Cardiac fibroblast (primary cell): ENCODE data around the gene RELL2.
A peak's percentile ranks its signal among the peaks of the same experiment; 100 is the strongest.
"Not testable (repeated sequence)": the region's sequence is repeated elsewhere in the genome, so short reads cannot be mapped to it uniquely, and the experiment has no call there.

Experiments used
- DNase-seq, 2 donors: peaks; one replicate each; pipeline versions ENCODE4 v3.0.0 to v3.0.0-alpha.2; 2010; ENCODE audit warnings: low read depth in 2 of 2
- H3K4me3 ChIP-seq, 2 donors: replicated peaks in 1 of 2; 1 replicate in 1 of 2; 2 replicates in 1 of 2; pipeline ENCODE4 v1.5.1; 2011; ENCODE audit warnings: low read depth in 2 of 2, low read length in 2 of 2, mild to moderate bottlenecking in 2 of 2, moderate library complexity in 1 of 2
- TF ChIP-seq, protein P1 (sequence below): IDR thresholded peaks from one replicate; pipeline ENCODE4 v1.5.1; 2011; ENCODE audit warnings: low read depth, mild to moderate bottlenecking, low read length, inconsistent platforms

Gene RELL2

DNA sequence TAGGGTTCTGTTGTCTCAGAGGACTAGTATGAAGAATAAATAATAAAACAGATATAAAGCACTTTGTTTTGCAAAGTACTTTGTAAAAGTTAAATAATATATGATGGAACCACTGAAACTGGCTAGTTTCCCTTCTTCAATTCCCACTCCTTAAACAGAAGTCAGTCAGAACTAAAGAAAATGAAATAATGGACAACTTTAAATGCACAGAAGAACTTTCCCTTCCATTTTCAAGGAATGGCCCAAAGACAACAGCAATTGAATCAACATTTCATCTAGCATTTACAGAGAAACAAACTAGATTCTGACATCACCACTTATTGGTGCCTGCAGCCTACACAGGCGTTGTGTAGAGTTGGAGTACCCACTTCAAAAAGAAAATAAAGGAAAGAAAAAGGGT, 34.2 kb upstream of the RELL2 start:
- no peak overlapping the region for H3K4me3 ChIP-seq
- TF ChIP-seq, protein P1, sequence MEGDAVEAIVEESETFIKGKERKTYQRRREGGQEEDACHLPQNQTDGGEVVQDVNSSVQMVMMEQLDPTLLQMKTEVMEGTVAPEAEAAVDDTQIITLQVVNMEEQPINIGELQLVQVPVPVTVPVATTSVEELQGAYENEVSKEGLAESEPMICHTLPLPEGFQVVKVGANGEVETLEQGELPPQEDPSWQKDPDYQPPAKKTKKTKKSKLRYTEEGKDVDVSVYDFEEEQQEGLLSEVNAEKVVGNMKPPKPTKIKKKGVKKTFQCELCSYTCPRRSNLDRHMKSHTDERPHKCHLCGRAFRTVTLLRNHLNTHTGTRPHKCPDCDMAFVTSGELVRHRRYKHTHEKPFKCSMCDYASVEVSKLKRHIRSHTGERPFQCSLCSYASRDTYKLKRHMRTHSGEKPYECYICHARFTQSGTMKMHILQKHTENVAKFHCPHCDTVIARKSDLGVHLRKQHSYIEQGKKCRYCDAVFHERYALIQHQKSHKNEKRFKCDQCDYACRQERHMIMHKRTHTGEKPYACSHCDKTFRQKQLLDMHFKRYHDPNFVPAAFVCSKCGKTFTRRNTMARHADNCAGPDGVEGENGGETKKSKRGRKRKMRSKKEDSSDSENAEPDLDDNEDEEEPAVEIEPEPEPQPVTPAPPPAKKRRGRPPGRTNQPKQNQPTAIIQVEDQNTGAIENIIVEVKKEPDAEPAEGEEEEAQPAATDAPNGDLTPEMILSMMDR, result no peak
- DNase-seq, result no peak

DNA sequence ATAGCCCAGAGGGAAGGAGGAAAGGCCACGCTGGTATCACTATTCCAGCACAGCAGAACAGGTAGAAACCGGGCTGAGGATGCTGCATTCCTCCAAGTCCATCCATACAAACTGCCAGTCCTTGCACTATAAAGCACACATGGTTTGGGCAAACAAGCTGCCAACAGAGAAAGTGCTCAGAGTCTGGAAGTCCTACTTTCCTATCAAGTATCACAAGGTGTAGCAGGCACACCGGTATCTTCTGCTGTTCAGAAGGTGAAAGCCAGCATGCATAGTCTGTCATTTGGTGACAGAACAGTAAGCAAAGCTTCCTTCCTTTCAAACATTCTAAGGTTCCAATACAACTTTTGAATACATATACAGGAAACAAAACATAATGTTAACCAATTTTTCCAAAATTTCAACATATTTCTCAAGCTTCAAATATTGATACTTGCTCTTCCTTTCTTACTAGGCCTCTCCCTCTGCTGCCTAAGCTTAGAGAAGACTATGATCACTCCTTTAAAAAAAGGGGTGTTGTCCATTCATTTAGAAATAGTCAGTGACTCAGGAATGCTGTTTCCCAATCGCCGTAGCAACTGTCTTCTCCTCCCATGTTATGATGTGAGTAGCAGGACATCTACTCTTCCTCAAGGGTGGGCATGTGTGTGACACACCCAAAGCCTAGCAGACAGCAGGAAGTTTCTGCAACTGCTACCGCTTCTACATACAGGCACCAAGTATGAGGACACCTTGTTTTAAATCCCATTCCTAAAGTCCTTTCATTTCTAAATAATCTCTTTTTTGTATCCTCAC, 32.7 kb upstream of the RELL2 start:
- TF ChIP-seq, protein P1, result no peak

DNA sequence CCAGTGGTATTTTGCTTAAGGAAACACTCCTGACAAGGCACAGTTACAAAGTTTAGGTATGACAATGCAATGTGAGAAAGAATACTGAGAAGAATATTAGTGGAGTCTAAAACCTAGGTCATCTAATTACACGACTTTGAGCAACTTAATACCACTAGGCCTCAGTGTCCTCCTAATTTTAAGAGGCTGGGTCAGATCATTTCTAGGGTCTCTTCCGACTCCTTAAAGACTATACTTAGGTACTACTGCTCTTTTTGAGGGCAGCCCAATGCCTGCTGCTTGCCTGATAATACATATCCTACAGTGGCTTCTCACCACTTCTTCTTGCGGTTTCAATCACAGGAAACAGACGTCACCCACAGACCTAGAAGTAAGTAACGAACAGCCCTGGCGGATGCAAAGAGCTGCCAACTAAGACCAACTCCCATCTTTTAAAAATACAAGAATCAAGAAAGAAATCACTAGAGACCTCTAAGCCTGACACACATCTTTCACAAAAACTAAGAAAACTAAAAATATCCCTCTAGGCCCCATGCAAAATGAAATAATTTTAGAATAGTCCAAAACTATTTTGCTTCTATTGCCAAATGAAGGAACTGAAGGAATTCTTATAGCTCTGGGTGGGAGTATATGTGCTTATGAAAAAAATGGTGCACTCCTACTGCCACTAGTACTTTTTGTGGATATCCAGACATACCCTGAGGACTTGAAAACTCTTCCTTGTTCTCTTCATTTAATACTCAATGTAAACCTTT, 31.1 kb upstream of the RELL2 start:
- no peak overlapping the region for H3K4me3 ChIP-seq
- TF ChIP-seq, protein P1, result no peak
- peak; percentile 80 to 92 for DNase-seq

More for the DNA sequence above, 32.7 kb upstream of the RELL2 start:
- no peak overlapping the region for H3K4me3 ChIP-seq
- peak; percentile 91 to 98 for DNase-seq

DNA sequence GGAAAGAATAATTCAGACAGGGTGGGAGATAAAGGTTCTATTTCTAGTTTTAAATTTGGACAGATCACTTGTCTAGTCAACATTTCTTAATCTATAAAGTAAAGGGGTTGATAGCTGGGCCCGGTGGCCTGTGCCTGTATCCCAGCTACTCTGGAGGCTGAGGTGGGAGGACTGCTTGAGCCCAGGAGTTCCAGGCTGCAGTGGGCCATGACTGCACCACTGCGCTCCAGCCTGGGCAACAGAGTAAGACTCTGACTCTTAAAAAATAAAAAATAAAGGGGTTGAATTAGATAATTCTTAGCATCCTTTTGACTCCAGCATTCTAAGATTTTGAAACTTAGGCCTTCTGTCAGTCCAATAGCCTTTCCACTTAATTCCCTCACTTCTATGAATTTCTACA, 28.8 kb upstream of the RELL2 start:
- no peak overlapping the region for H3K4me3 ChIP-seq
- DNase-seq, result no peak
- TF ChIP-seq, protein P1, result no peak

DNA sequence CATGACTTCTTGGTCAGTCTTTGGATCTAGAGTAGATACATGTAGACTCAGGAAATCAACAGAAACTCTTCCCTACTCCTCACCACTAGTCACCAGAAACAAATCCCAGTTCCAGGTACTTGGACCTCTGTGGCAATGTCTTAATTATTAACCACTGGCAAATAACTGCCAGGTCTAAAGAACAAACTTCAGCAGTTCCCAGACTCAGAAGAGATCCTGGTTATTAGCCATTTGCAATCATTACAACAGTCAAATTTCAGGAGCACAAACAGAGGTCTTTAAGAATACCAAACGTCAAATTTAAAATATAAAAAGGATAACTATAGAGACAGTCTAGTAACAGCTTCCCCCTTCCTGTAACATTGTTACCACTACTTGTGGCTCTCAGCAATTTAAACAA, 28.2 kb upstream of the RELL2 start:
- TF ChIP-seq, protein P1, result no peak
- H3K4me3 ChIP-seq, result no peak overlapping the region
- no peak for DNase-seq

DNA sequence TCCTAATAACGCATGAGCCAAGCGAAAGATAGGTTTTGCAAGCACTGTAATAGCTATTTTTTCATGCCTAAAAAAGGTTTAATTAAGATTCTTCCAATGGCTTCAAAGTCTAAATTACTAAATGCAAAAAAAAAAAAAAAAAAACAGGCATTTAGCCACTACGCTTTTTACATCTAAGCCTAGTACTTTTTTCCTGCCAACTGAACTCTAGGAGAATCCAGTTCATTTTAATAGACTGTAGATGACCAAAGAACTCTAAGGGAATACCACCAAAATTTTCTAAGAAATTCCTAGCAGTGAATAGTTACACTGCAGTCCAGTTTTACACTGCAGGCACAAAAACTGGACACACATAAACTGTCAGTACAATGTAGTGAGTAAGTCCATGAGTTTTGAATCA, 27.8 kb upstream of the RELL2 start:
- H3K4me3 ChIP-seq, result no peak overlapping the region
- no peak for DNase-seq
- TF ChIP-seq, protein P1, result no peak

DNA sequence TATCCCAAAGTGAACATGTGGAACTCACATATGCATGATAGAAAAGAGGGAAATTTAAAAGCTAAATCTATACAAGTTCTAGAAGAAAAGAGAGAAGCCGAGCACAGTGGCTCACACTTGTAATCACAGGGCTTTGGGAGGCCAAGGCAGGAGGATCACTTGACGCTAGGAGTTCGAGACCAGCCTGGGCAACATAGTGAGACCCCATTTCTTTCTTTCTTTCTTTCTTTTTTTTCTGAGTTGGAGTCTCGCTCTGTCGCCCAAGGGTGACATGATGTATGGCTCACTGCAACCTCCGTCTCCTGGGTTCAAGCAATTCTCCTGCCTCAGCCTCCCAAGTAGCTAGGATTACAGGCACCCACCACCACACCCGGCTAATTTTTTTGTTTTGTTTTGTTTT, 26.9 kb upstream of the RELL2 start:
- DNase-seq, H3K4me3 ChIP-seq: not testable (repeated sequence)
